ENCODE measurements around the gene B3GLCT.

DNA sequence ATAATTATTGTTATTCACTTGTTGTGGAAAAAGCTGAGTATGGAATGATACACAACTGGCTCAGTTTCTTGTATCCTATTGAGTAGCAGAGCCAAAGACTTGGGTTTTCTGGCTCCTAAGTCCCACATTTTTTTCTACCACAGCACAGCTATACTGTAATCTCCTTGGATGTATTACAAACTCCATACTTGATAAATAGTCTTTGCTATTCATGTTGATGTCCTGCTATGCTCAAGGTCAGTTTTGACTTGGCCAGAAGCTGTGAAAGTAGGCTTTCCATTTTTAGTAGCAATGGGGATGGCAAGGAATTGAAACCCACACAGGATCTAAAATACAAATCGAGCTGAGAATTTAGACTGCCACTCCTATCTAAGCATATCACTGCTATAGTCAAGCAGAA is 79.1 kb downstream of the B3GLCT start:
- no peak for TF ChIP-seq REST (IDR thresholded peaks at IDR 0.05; ENCODE audit: borderline replicate concordance)
- no peak for TF ChIP-seq EP300 (conservative IDR thresholded peaks at IDR 0.05; ENCODE audit: poor library complexity, severe bottlenecking)
- no peak for TF ChIP-seq CTCF (IDR thresholded peaks at IDR 0.05; ENCODE audit: poor library complexity, severe bottlenecking)
